Fibroblast of lung (primary cell): ENCODE data around the gene PRCD. TPM values are rescaled to one million over a fixed set of nuclear protein-coding genes. Genes with fewer than 3 reads are reported as not detected.

Experiments used
- DNase-seq, 2 donors: peaks; one replicate each; pipeline versions ENCODE4 v3.0.0 to v3.0.0-alpha.2; 2010; ENCODE audit warnings: low read depth in 2 of 2
- H2AFZ ChIP-seq: 2 replicates; pipeline ENCODE4 v1.5.1; 2012; ENCODE audit warnings: low read length, control low read depth, inconsistent platforms
- H3K27ac ChIP-seq: 2 replicates; pipeline ENCODE4 v1.5.1; 2011; ENCODE audit warnings: low read length, control low read depth; ENCODE audit not compliant: insufficient read depth
- H3K27me3 ChIP-seq: 2 replicates; pipeline ENCODE4 v1.5.1; 2011; ENCODE audit warnings: mild to moderate bottlenecking, low read length; ENCODE audit not compliant: control insufficient read depth, insufficient read depth
- H3K36me3 ChIP-seq: 2 replicates; pipeline ENCODE4 v1.5.1; 2011; ENCODE audit warnings: low read length; ENCODE audit not compliant: control insufficient read depth, insufficient read depth
- H3K4me1 ChIP-seq: 2 replicates; pipeline ENCODE4 v1.5.1; 2011; ENCODE audit warnings: low read length; ENCODE audit not compliant: control insufficient read depth, insufficient read depth; ENCODE audit errors: extremely low read depth
- H3K4me2 ChIP-seq: 2 replicates; pipeline ENCODE4 v1.5.1; 2011; ENCODE audit warnings: low read length, control low read depth; ENCODE audit not compliant: insufficient read depth; ENCODE audit errors: extremely low read depth
- H3K4me3 ChIP-seq, 4 experiments: fragments of 200-600 bp in 1 of 4; sonication (generic) in 1 of 4; replicated peaks in 1 of 4; 2 replicates each; pipeline ENCODE4 v1.5.1; 2011 to 2016; ENCODE audit warnings: low read length in 4 of 4, low read depth in 3 of 4, mild to moderate bottlenecking in 3 of 4, control low read depth in 2 of 4, inconsistent platforms in 1 of 4, mixed read lengths in 1 of 4; ENCODE audit not compliant: insufficient read depth in 1 of 4; ENCODE audit errors: control extremely low read depth in 1 of 4
- H3K79me2 ChIP-seq: 2 replicates; pipeline ENCODE4 v1.5.1; 2012; ENCODE audit warnings: mild to moderate bottlenecking, low read length, inconsistent platforms; ENCODE audit not compliant: control insufficient read depth, insufficient read depth
- H3K9ac ChIP-seq: 2 replicates; pipeline ENCODE4 v1.5.1; 2011; ENCODE audit warnings: mild to moderate bottlenecking, low read length, control low read depth; ENCODE audit not compliant: insufficient read depth
- H3K9me3 ChIP-seq: 2 replicates; pipeline ENCODE4 v1.5.1; 2012; ENCODE audit warnings: low read depth, low read length; ENCODE audit not compliant: control insufficient read depth, insufficient read depth
- H4K20me1 ChIP-seq: 2 replicates; pipeline ENCODE4 v1.5.1; 2011; ENCODE audit warnings: low read length; ENCODE audit not compliant: control insufficient read depth, insufficient read depth; ENCODE audit errors: extremely low read depth
- CTCF ChIP-seq, 2 donors: IDR thresholded peaks in 1 of 2; conservative IDR thresholded peaks in 1 of 2; 1 replicate in 1 of 2; 2 replicates in 1 of 2; pipeline ENCODE4 v1.5.1; 2011 to 2012; ENCODE audit warnings: low read length in 2 of 2, control low read depth in 1 of 2, inconsistent platforms in 1 of 2, low read depth in 1 of 2, mild to moderate bottlenecking in 1 of 2
- EZH2 ChIP-seq: IDR thresholded peaks from 2 replicates; pipeline ENCODE4 v1.5.1; 2012; ENCODE audit warnings: low read length, control low read depth, mild to moderate bottlenecking; ENCODE audit errors: missing control alignments
- polyA plus RNA-seq, 2 donors: library from polyadenylated mRNA; depleted of rRNA in 1 of 2; stranded (reverse) in 1 of 2; unstranded in 1 of 2; fragments of >200 nt; gene quantifications; 2 replicates each; pipeline ENCODE4 v1.2.1, GENCODE V29; 2011 to 2012; ENCODE audit warnings: missing spikeins in 1 of 2
- total RNA-seq: library from RNA; depleted of rRNA; stranded (reverse); fragments of >200 nt; gene quantifications from 2 replicates; pipeline ENCODE4 v1.2.1, GENCODE V29; 2014

Gene PRCD
- total and polyA plus RNA-seq, 2 donors (not counting 1 experiment from before 2014, with no cell fraction given), result 0.89 to 4.3 TPM

GRCh38 chr17:76570457-76570856 lies 30.6 kb downstream of the PRCD start:
- Histone ChIP-seq H3K9me3 (no peaks in the 10 kb centered on the region), H3K36me3 (no peaks in the 10 kb centered on the region), H3K9ac (no peak overlapping the region), H2AFZ (no peak overlapping the region), H3K4me1 (no peaks in the 10 kb centered on the region), H3K27ac (no peak overlapping the region), H3K4me3 (no peak overlapping the region), H3K27me3 (no peaks in the 10 kb centered on the region), H3K79me2 (no peaks in the 10 kb centered on the region), H3K4me2 (no peak overlapping the region), H4K20me1 (no peaks in the 10 kb centered on the region)
- DNase-seq, result no peak
- TF ChIP-seq EZH2 (no peak), CTCF (conservative IDR thresholded peaks at IDR 0.05 in 1 of 2, IDR thresholded peaks at IDR 0.05 in 1 of 2; ENCODE audit: low read depth in 1 of 2, low read length in 2 of 2) (no peak)

DNA sequence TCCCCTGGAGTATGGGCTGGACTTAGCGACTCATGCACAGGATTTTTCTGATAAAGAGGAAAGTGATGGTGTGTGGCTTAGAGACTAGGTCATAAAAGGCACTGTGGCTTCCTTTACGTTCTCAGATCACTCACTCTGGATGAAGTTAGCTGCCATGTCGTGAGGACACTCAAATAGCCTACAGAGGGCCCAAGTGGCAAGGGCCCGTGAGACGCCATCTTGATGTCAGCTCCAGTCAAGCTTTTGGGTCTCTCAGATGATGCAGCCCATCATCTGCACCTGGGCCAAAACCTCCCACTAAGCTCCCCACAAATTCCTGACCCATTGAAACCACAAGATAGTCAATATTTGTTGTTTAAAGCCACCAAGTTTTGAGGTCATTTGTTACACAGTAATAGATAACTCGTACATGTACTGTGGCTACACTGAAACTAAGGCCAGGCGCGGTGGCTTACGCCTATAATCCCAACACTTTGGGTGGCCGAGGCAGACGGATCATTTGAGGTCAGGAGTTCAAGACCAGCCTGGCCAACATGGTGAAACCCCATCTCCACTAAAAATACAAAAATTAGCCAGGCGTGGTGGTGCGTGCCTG lies 31.1 kb downstream of the PRCD start:
- H3K36me3 ChIP-seq, result no peaks in the 10 kb centered on the region

GRCh38 chr17:76572201-76572910 lies 32.5 kb downstream of the PRCD start:
- no peak overlapping the region for H3K4me3 ChIP-seq
- no peaks in the 10 kb centered on the region for H3K27me3 ChIP-seq
- no peak overlapping the region for H3K4me2 ChIP-seq
- no peak for DNase-seq
- H3K9ac ChIP-seq, result no peak overlapping the region
- H3K9me3 ChIP-seq, result no peaks in the 10 kb centered on the region
- H3K4me1 ChIP-seq, result no peaks in the 10 kb centered on the region
- H3K79me2 ChIP-seq, result no peaks in the 10 kb centered on the region
- TF ChIP-seq CTCF (conservative IDR thresholded peaks at IDR 0.05 in 1 of 2, IDR thresholded peaks at IDR 0.05 in 1 of 2; ENCODE audit: low read depth in 1 of 2, low read length in 2 of 2) (no peak), EZH2 (no peak)
- no peaks in the 10 kb centered on the region for H3K36me3 ChIP-seq
- H4K20me1 ChIP-seq, result no peaks in the 10 kb centered on the region
- H3K27ac ChIP-seq, result no peak overlapping the region
- no peak overlapping the region for H2AFZ ChIP-seq

More for the DNA sequence above, 31.1 kb downstream of the PRCD start:
- TF ChIP-seq EZH2 (no peak), CTCF (conservative IDR thresholded peaks at IDR 0.05 in 1 of 2, IDR thresholded peaks at IDR 0.05 in 1 of 2; ENCODE audit: low read depth in 1 of 2, low read length in 2 of 2) (no peak)
- no peak overlapping the region for H2AFZ ChIP-seq
- H3K9me3 ChIP-seq, result no peaks in the 10 kb centered on the region
- no peak overlapping the region for H3K9ac ChIP-seq
- H4K20me1 ChIP-seq, result no peaks in the 10 kb centered on the region
- no peak overlapping the region for H3K4me2 ChIP-seq
- no peak overlapping the region for H3K27ac ChIP-seq
- no peaks in the 10 kb centered on the region for H3K4me1 ChIP-seq
- H3K4me3 ChIP-seq, result no peak overlapping the region
- no peak for DNase-seq
- H3K79me2 ChIP-seq, result no peaks in the 10 kb centered on the region
- H3K27me3 ChIP-seq, result no peaks in the 10 kb centered on the region
